Fibroblast of lung (primary cell): ENCODE results near the gene TIAM2. TPM values are rescaled to one million over a fixed set of nuclear protein-coding genes. Genes with fewer than 3 reads are reported as not detected.

ENCODE experiments used
- DNase-seq, 2 donors: peaks; one replicate each; pipeline versions ENCODE4 v3.0.0 to v3.0.0-alpha.2; 2010; ENCODE audit warnings: low read depth in 2 of 2
- H2AFZ ChIP-seq: 2 replicates; pipeline ENCODE4 v1.5.1; 2012; ENCODE audit warnings: low read length, control low read depth, inconsistent platforms
- H3K27ac ChIP-seq: 2 replicates; pipeline ENCODE4 v1.5.1; 2011; ENCODE audit warnings: low read length, control low read depth; ENCODE audit not compliant: insufficient read depth
- H3K27me3 ChIP-seq: 2 replicates; pipeline ENCODE4 v1.5.1; 2011; ENCODE audit warnings: mild to moderate bottlenecking, low read length; ENCODE audit not compliant: control insufficient read depth, insufficient read depth
- H3K36me3 ChIP-seq: 2 replicates; pipeline ENCODE4 v1.5.1; 2011; ENCODE audit warnings: low read length; ENCODE audit not compliant: control insufficient read depth, insufficient read depth
- H3K4me1 ChIP-seq: 2 replicates; pipeline ENCODE4 v1.5.1; 2011; ENCODE audit warnings: low read length; ENCODE audit not compliant: control insufficient read depth, insufficient read depth; ENCODE audit errors: extremely low read depth
- H3K4me2 ChIP-seq: 2 replicates; pipeline ENCODE4 v1.5.1; 2011; ENCODE audit warnings: low read length, control low read depth; ENCODE audit not compliant: insufficient read depth; ENCODE audit errors: extremely low read depth
- H3K4me3 ChIP-seq, 4 experiments: fragments of 200-600 bp in 1 of 4; sonication (generic) in 1 of 4; replicated peaks in 1 of 4; 2 replicates each; pipeline ENCODE4 v1.5.1; 2011 to 2016; ENCODE audit warnings: low read length in 4 of 4, low read depth in 3 of 4, mild to moderate bottlenecking in 3 of 4, control low read depth in 2 of 4, inconsistent platforms in 1 of 4, mixed read lengths in 1 of 4; ENCODE audit not compliant: insufficient read depth in 1 of 4; ENCODE audit errors: control extremely low read depth in 1 of 4
- H3K79me2 ChIP-seq: 2 replicates; pipeline ENCODE4 v1.5.1; 2012; ENCODE audit warnings: mild to moderate bottlenecking, low read length, inconsistent platforms; ENCODE audit not compliant: control insufficient read depth, insufficient read depth
- H3K9ac ChIP-seq: 2 replicates; pipeline ENCODE4 v1.5.1; 2011; ENCODE audit warnings: mild to moderate bottlenecking, low read length, control low read depth; ENCODE audit not compliant: insufficient read depth
- H3K9me3 ChIP-seq: 2 replicates; pipeline ENCODE4 v1.5.1; 2012; ENCODE audit warnings: low read depth, low read length; ENCODE audit not compliant: control insufficient read depth, insufficient read depth
- H4K20me1 ChIP-seq: 2 replicates; pipeline ENCODE4 v1.5.1; 2011; ENCODE audit warnings: low read length; ENCODE audit not compliant: control insufficient read depth, insufficient read depth; ENCODE audit errors: extremely low read depth
- EZH2 ChIP-seq: IDR thresholded peaks from 2 replicates; pipeline ENCODE4 v1.5.1; 2012; ENCODE audit warnings: low read length, control low read depth, mild to moderate bottlenecking; ENCODE audit errors: missing control alignments
- polyA plus RNA-seq, 2 donors: library from polyadenylated mRNA; depleted of rRNA in 1 of 2; stranded (reverse) in 1 of 2; unstranded in 1 of 2; fragments of >200 nt; gene quantifications; 2 replicates each; pipeline ENCODE4 v1.2.1, GENCODE V29; 2011 to 2012; ENCODE audit warnings: missing spikeins in 1 of 2
- total RNA-seq: library from RNA; depleted of rRNA; stranded (reverse); fragments of >200 nt; gene quantifications from 2 replicates; pipeline ENCODE4 v1.2.1, GENCODE V29; 2014
- TF ChIP-seq, protein P1 (sequence below), 2 donors: IDR thresholded peaks in 1 of 2; conservative IDR thresholded peaks in 1 of 2; 1 replicate in 1 of 2; 2 replicates in 1 of 2; pipeline ENCODE4 v1.5.1; 2011 to 2012; ENCODE audit warnings: low read length in 2 of 2, control low read depth in 1 of 2, inconsistent platforms in 1 of 2, low read depth in 1 of 2, mild to moderate bottlenecking in 1 of 2

TIAM2 gene
- total and polyA plus RNA-seq, 2 donors (not counting 1 experiment from before 2014, with no cell fraction given), result 6.2 to 11.2 TPM

GRCh38 chr6:155263373-155264063 is 268.4 kb downstream of the TIAM2 start, which contains the start of gene CLDN20:
TSS of gene CLDN20 (plus strand) at chr6:155264013. CDS start at chr6:155275720, 11,707 bp downstream.
- peak within 1 kb of the TSS; percentile 4 for H3K9ac ChIP-seq
- H3K36me3 ChIP-seq, result peaks cover 3% of the 10 kb centered on the region
- peaks cover 3% of the 10 kb centered on the region for H3K4me1 ChIP-seq
- H2AFZ ChIP-seq, result peak within 1 kb of the TSS; percentile 38
- no peak within 1 kb of the TSS for H3K27ac ChIP-seq
- no peaks in the 10 kb centered on the region for H3K79me2 ChIP-seq
- no peaks in the 10 kb centered on the region for H3K27me3 ChIP-seq
- no peak within 1 kb of the TSS for H3K4me3 ChIP-seq
- H3K4me2 ChIP-seq, result no peak within 1 kb of the TSS
- no peaks in the 10 kb centered on the region for H4K20me1 ChIP-seq
- no peak for DNase-seq
- no peak for TF ChIP-seq EZH2
- TF ChIP-seq, protein P1, sequence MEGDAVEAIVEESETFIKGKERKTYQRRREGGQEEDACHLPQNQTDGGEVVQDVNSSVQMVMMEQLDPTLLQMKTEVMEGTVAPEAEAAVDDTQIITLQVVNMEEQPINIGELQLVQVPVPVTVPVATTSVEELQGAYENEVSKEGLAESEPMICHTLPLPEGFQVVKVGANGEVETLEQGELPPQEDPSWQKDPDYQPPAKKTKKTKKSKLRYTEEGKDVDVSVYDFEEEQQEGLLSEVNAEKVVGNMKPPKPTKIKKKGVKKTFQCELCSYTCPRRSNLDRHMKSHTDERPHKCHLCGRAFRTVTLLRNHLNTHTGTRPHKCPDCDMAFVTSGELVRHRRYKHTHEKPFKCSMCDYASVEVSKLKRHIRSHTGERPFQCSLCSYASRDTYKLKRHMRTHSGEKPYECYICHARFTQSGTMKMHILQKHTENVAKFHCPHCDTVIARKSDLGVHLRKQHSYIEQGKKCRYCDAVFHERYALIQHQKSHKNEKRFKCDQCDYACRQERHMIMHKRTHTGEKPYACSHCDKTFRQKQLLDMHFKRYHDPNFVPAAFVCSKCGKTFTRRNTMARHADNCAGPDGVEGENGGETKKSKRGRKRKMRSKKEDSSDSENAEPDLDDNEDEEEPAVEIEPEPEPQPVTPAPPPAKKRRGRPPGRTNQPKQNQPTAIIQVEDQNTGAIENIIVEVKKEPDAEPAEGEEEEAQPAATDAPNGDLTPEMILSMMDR (conservative IDR thresholded peaks at IDR 0.05 in 1 of 2, IDR thresholded peaks at IDR 0.05 in 1 of 2; ENCODE audit: low read depth in 1 of 2, low read length in 2 of 2), result no peak
- H3K9me3 ChIP-seq, result no peaks in the 10 kb centered on the region

- H3K27ac ChIP-seq, result peak overlapping the region; percentile 9
- peak in 1 of 2 donors; percentile 16 for DNase-seq
- TF ChIP-seq EZH2, result no peak
- TF ChIP-seq, protein P1 (conservative IDR thresholded peaks at IDR 0.05 in 1 of 2, IDR thresholded peaks at IDR 0.05 in 1 of 2; ENCODE audit: low read depth in 1 of 2, low read length in 2 of 2), result no peak
- peak overlapping the region; percentile 4 for H3K9ac ChIP-seq
- H3K27me3 ChIP-seq, result no peaks in the 10 kb centered on the region
- no peak overlapping the region for H3K4me2 ChIP-seq
- H4K20me1 ChIP-seq, result no peaks in the 10 kb centered on the region
- no peaks in the 10 kb centered on the region for H3K9me3 ChIP-seq
- peaks cover 3% of the 10 kb centered on the region for H3K4me1 ChIP-seq
- H3K4me3 ChIP-seq, result no peak overlapping the region
- no peaks in the 10 kb centered on the region for H3K79me2 ChIP-seq
- peak overlapping the region; percentile 38 for H2AFZ ChIP-seq
- H3K36me3 ChIP-seq, result no peaks in the 10 kb centered on the region
Observed at GRCh38 chr6:155264693-155265320, 269.7 kb downstream of the TIAM2 start.

DNA sequence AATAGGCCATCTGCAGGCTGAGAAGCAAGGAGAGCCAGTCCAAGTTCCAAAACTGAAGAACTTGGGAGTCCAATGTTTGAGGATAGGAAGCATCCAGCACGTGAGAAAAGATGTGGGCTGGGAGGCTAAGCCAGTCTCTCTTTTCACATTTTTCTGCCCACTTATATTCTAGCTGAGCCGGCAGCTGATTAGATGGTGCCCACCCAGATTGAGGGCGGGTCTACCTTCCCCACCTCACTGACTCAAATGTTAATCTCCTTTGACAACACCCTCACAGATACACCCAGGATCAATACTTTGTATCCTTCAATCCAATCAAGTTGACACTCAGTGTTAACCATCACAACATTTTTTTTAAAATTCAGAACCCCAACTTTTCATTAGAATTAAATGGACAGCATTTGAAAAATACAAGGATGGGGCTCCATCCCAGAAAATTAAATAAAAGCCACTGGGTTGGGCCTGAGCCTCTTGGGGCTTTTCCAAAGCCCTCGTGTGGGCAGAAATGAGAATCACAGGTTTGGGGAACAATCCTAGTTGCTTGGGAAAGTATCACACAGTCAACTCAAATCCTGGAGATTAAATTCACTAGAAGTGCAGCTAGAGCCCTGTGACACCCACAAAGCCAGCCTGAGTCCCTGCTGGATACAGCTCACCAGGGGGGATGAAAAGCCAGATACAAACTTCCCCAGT is 270.9 kb downstream of the TIAM2 start:
- Histone ChIP-seq H3K9ac (no peak overlapping the region), H3K4me3 (no peak overlapping the region), H3K4me2 (no peak overlapping the region), H3K4me1 (peaks cover 3% of the 10 kb centered on the region), H3K79me2 (no peaks in the 10 kb centered on the region), H3K36me3 (no peaks in the 10 kb centered on the region), H3K27ac (no peak overlapping the region), H4K20me1 (no peaks in the 10 kb centered on the region), H3K9me3 (no peaks in the 10 kb centered on the region), H2AFZ (no peak overlapping the region), H3K27me3 (no peaks in the 10 kb centered on the region)
- no peak for DNase-seq
- TF ChIP-seq EZH2, result no peak
- TF ChIP-seq, protein P1 (conservative IDR thresholded peaks at IDR 0.05 in 1 of 2, IDR thresholded peaks at IDR 0.05 in 1 of 2; ENCODE audit: low read depth in 1 of 2, low read length in 2 of 2), result no peak
